ENCODE data around the gene ROPN1B.

ROPN1B gene

GRCh38 chr3:126005951-126006350, 37.0 kb downstream of the ROPN1B start:
- DNase-seq: no peak

DNA sequence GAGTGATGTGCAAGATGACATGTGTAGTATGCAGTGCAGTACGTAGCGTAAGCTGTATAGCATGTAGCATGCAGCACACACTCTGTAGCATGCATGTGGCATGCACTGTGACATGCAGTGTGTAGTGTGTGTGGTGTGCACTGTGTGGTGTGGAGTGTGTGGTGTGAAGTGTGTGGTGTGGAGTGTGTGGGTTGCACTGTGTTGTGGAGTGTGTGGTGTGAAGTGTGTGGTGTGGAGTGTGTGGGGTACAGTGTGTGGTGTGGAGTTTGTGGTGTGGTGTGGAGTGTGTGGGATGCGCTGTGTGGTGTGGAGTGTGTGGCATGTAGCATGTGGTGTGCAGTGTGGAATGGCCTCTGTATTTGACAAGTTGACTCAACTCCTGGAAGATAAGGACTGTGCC, 39.2 kb downstream of the ROPN1B start:
- no peak for DNase-seq

DNA sequence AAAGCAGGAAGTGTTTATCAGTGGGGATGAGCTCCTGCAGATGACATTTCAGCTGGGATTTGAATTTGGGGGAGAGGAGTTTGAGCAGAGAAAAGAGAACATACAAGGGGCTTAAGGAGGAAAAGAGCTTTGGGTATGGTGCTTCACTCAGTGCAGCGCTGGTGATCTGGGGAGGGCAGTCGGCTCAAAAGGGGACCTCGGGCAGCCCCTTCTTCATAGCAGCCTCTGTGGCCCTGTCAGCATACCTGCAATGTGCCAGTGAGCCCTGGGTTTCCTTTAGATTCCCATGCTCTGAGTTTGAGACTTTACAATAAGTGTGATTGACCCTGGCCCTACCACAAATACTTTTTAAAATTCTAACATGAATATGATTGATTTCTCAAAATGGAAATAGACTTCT, 40.2 kb downstream of the ROPN1B start:
- DNase-seq: no peak

DNA sequence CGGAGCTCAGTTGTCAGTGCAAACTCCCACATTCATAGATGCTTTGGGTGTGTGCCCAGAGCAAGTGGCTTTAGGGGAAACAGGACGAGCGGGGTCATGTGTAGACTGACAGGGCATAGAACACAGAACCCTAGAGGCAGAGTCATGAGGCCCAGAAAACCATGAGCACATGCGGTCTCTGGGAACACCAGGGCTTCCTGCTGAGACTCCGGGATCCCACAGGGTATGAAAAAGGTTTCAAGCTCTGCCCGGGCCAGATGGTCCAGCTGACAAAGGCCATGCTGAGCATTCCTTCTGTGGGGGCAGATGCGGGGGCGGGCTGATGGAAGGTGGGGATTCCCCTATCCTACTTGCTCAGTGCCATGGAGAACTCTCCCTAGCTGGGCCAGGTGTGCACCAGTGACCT, 44.8 kb downstream of the ROPN1B start:
- no peak for DNase-seq

DNA sequence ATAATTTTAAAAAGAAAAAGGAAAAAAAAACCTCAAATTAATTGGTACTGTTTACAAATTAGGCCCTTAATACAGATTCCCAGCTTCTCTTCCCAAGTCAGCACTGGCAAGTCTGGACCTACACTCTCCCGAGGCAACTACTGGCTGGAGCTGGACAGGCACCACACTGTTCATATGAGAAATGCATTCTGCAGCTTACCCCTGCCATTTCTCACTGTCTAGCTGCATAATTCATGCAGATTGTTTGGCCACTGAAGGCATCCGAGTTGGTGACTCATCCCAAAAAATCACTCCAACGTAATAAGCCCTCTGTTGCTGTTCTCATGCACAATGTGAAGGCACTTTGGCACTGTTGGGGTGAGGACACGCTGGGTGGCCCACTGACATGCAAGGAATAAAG, 45.3 kb downstream of the ROPN1B start:
- no peak for DNase-seq

GRCh38 chr3:126015075-126015474, 46.1 kb downstream of the ROPN1B start:
- no peak for DNase-seq

DNA sequence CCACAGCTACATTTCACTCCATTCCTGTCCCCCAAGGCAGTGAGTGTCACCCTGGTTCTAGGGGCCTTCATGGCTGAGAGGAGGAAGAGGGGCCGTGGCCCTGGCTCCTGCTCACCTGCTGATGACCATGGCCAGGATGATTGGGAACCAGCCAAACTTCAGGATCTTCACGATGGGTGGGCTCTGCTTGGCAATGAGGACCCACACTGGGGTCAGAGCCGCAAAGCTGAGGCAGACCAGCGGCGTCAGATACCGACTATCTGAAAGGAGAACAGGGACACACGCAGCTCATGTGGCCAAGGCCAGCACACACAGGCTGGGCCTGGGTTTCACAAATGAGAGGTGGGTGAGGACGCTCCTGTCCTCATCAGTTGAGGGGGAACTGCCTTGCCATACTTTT, 47.6 kb downstream of the ROPN1B start:
- DNase-seq: no peak

- DNase-seq: no peak
Observed at GRCh38 chr3:126017362-126017761, 48.4 kb downstream of the ROPN1B start.

GRCh38 chr3:126018545-126018944, 49.6 kb downstream of the ROPN1B start:
- no peak for DNase-seq

- no peak for DNase-seq
Observed at GRCh38 chr3:126018995-126019394, 50.0 kb downstream of the ROPN1B start.

DNA sequence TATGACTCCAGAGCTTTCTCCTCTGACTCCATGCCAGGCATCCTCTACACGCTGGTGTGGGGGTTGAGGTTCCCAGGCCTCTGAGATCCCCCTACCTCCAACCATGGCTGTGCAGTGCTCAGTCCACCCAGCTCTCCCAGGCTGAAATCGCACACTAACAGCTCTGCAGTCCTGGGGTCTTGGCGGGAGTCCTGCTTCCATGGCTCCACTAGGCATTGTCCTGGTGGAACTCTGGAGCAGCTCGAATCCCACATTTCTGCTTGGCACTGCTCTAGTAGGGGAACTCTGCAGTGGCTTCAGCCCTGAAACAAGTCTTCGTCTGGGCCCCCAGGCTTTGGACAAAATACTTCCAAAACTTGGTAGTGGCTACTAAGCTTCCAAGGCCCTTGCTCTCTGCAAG, 50.7 kb downstream of the ROPN1B start:
- no peak for DNase-seq

DNA sequence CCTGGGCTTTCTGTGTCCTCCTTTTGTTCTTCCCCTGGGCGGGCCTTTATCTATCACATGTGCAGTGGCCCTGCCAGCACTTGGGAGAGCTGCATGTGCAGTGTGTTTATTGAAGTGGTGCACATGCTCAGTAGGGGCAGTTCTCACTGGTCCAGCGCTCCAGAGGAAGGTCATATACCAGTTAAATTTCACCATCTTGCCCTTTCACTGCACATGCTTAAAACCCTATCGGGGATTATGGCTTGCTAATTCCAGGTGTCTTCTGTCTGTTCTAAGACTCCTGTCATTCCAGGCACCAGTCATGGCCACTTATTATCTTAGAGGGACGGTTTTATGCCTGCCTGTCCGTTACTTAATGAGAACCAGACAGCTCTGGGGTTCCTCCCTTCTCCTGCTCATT, 52.2 kb downstream of the ROPN1B start:
- DNase-seq: no peak

DNA sequence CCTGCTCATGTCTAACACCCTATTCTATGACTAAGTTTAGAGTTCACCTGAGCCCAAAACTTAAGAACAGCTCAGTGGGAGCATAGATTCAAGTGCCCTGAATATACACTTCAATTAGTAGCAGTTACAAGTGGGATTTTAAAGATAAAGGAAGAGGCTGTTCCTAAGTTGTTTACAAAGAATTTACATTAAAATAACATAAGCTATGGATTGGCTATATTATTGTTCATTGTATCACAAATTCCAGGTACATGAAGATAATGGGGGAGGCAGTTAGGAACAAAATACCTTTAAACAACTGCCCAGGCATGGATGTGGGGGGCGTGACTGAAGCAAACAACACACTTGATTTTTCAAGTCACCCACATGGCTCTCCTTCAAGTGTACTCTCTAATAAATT, 52.7 kb downstream of the ROPN1B start:
- DNase-seq: no peak

- no peak for DNase-seq
Observed at GRCh38 chr3:126022741-126023359, 53.9 kb downstream of the ROPN1B start.

DNA sequence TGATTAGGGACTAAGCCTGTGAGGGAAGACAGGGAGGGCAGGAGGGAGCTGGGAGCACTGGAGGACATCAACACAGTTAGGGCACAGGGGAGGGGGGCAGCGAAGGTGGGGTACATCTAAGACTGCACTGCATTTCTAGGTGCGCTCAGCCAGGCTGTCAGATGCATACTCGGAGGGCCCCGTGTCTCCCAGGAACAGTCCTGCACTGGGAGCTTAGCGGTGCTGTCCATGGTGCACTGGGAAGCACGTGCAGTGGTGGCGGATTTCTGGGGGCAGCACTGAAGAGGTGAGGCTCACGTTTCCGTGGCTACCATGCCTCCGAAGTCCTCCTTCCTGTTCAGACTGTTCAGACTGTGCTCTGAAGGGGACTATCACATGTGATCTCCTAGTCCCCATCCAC, 54.4 kb downstream of the ROPN1B start:
- no peak for DNase-seq

GRCh38 chr3:126024049-126024854, 55.3 kb downstream of the ROPN1B start:
- no peak for DNase-seq

- no peak for DNase-seq
Observed at GRCh38 chr3:126025116-126025729, 56.2 kb downstream of the ROPN1B start.

DNA sequence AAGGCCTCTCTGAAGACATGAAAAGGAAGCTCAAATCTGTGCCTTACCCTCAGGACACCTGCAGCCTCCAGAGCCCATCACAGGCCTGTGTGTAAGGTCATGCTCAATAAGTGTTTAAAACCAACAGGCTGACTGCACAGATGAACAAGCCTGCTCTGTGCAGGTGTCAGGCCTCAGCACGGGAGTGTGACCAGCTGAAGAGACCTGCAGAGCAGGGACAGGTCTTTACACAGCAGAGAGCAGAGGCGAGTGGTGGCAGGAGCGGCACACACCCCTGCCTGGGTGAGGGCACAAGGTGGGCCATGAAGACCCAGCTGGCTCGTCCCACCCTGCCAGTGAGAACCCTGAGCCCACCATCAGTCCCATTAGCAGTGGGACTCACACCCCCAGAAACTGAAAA, 56.9 kb downstream of the ROPN1B start:
- DNase-seq: no peak

DNA sequence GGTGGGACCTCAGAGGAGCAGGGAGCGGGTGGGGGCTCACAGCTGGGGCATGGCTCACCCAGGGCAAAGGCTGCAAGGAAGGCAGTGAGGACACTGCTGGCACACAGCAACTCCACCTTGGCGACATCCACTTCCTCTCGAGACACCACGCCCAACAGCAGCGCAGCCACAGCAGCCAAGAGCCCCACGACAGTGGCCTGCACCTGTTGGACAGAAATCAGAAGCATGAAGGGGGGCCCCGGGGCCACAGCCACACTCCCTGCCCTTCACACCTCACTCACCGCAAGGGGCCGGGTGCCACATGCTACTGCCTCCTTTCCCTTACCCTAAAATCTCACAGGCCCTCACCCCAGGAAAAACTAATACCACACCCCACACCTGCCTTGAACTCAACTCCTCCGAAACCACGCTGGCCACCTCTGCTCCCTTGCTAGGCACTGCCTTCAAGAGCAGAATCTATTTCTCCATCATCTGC, 57.3 kb downstream of the ROPN1B start:
- no peak for DNase-seq

GRCh38 chr3:126026761-126027160, 57.8 kb downstream of the ROPN1B start:
- no peak for DNase-seq

GRCh38 chr3:126028096-126028495, 59.1 kb downstream of the ROPN1B start:
- DNase-seq: no peak

DNA sequence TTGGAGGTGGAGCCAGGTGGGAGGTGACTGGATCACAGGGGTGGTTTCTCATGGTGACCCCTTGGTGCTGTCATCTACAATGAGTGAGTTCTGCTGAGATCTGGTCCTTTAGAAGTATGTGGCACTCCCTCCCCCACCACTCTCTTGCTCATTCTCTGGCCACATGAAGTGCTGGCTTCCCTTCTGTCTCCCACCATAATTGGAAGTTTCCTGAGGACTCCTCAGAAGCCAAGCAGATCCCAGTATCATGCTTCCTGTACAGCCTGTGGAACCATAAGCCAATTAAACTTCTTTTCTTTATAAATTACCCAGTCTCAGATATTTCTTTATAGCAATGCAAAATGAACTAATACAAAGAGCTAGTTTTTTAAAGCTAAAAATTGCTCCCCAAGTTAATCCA, 60.3 kb downstream of the ROPN1B start:
- no peak for DNase-seq

GRCh38 chr3:126030455-126030854, 61.5 kb downstream of the ROPN1B start:
- no peak for DNase-seq

DNA sequence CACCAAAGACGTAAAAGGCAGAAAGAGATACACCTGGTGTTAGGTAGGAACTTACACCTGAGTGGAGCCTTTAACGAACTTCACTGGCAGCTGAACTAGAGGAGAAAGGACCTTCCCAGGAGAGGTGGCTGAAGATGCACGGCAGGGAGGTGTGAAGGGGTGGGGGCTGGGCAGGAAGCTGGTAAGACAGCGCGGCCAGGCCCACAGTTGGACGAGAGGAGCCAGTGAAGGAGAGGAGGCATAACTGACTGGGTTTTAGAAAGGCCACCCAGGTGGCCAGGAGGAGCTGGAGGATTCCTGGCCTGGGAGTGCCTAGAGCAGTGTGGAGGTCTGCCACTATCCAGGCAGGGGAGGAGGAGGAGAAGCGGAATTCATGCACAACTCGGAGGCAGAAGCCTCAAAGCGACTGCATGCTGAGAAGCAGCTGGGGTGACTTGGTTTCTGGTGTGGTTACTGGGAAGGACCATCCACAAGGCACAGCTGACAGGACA, 63.0 kb downstream of the ROPN1B start:
- DNase-seq: no peak

Data from stimulated activated CD4-positive, alpha-beta T cell treated with anti-CD3 and anti-CD28 coated beads, Interleukin-2, amount 100 ng/mL, for 48 hours (primary cell).